ENCODE data around the gene FOXD2. TPM values are rescaled to one million over a fixed set of nuclear protein-coding genes. Genes with fewer than 3 reads are reported as not detected.

FOXD2 gene
- total and polyA plus RNA-seq, 12 donors: 0.31 to 3.3 (median 0.81) TPM

DNA sequence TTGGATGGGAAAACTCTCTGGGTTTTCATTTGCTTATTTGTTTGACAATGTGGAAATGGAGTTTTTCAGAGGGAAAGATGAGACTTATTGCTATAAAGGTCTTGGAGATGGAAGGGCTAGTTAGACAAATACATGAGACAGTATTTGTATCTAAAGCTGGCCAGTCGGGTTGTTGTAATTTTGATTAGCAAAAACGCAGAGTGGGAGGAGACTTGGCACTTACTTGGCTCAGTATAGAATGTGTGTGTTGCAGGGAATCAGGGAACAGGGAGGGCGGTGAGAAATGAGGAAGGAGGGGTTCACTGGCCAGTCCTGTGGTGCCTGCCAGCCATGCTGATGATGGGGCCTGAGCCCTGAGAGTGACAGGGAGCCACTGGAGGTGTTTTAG lies 27.8 kb upstream of the FOXD2 start:
- no peaks in the 10 kb centered on the region for H3K4me1 ChIP-seq (replicated peaks in 1 of 2)
- no peak overlapping the region for H3K27ac ChIP-seq
- TF ChIP-seq CTCF (IDR thresholded peaks at IDR 0.05): no peak
- intact Hi-C loops (cut with DNase I): no loop called here
- no peaks in the 10 kb centered on the region for H3K36me3 ChIP-seq (replicated peaks in 1 of 2)
- WGBS, 4 donors: 66 to 75% (median 68%) methylated on average over 3 of the region's 3 CpGs
- H3K9me3 ChIP-seq (replicated peaks in 1 of 3): no peaks in the 10 kb centered on the region
- no peaks in the 10 kb centered on the region for H3K27me3 ChIP-seq
- no peak for DNase-seq
- no peak overlapping the region for H3K4me3 ChIP-seq

DNA sequence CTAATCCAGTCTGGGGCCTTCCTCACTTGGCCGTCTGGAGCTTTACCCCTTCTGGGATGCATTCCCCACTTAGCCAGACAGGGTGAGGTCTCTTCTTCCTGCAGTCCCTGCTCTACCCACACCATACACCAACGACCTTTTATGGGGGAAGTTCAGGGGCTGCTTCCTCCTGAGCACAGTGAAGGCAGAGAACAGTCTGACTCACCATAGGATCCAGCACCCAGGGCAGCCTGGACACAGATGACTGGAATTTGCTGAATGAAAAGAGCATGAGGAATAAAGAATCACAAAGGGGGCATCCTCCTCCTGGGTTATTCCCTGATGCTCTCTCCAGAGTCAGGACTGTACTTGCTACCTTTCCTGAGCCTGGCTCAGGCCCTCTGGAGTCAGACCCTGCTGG lies 26.4 kb upstream of the FOXD2 start:
- no peaks in the 10 kb centered on the region for H3K9me3 ChIP-seq (replicated peaks in 1 of 3)
- H3K36me3 ChIP-seq (replicated peaks in 1 of 2): no peaks in the 10 kb centered on the region
- intact Hi-C loops (cut with DNase I): no loop called here
- H3K27me3 ChIP-seq: no peaks in the 10 kb centered on the region
- DNase-seq: no peak
- no peak overlapping the region for H3K27ac ChIP-seq
- H3K4me3 ChIP-seq: no peak overlapping the region
- H3K4me1 ChIP-seq (replicated peaks in 1 of 2): no peaks in the 10 kb centered on the region
- TF ChIP-seq POLR2A (IDR thresholded peaks at IDR 0.05): no peak
- TF ChIP-seq CTCF (IDR thresholded peaks at IDR 0.05): no peak
- WGBS, 4 donors: 25 to 49% (median 41%) methylated on average over 2 of the region's 2 CpGs

DNA sequence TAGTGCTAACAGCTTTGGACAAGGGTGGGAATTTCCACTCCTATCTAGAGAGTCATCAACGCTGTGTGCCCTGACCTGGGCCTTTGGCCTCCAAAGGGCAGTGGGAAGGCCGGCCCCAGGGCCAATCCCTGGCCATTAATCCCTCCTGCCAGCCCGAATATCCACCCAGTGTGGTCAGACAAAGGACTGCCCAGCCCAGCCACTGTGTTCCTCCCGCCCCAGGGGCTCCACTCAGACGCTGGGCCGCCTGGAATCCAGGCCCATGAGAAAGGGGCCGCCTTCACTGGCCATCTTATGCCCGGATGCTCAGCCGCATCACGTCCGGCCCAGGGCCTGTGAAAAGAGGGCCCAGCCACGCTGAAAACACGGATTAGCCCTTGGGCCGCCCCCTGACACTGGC lies 25.4 kb upstream of the FOXD2 start:
- intact Hi-C loops (cut with DNase I): no loop called here
- TF ChIP-seq CTCF (IDR thresholded peaks at IDR 0.05): no peak
- no peak for TF ChIP-seq POLR2A (IDR thresholded peaks at IDR 0.05)
- no peaks in the 10 kb centered on the region for H3K9me3 ChIP-seq (replicated peaks in 1 of 3)
- H3K36me3 ChIP-seq (replicated peaks in 1 of 2): no peaks in the 10 kb centered on the region
- H3K27ac ChIP-seq: no peak overlapping the region
- peaks cover 10% of the 10 kb centered on the region for H3K27me3 ChIP-seq
- DNase-seq: no peak
- WGBS, 4 donors: 40 to 88% (median 87%) methylated on average over 1 to 14 of the region's 14 CpGs; no CpG with 5 or more reads in 1 of the 4 donors
- no peak overlapping the region for H3K4me3 ChIP-seq
- H3K4me1 ChIP-seq (replicated peaks in 1 of 2): no peaks in the 10 kb centered on the region

DNA sequence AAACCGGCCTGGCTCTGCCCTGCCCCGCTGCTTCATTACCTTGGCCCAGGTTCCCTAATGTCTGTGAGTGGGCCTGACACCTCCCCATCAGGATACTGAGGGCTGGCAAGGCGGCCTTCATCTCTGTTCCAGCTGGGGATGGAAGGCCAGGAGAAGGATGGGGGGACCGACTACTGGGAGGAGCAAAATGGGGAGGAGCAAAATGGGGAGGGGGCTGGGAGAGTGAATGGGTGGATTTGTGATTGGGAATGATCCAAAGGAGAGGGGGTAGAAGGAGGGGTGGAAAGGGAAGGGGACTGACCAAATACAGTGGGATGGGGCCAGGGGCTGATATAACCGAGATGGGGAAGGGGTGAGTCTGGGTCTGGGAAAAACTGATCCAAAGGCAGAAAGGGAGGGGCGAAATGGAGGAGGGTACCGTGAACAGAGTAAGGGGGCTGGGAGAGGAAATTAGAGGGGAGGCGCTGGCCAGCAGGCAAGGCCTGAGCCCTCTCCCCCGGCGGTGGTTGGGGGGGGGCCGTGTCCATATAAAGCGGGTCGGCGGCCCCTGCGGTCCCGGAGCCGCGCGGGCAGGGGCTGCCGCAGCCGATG lies 22.0 kb upstream of the FOXD2 start, which contains the start of gene FOXE3:
FOXE3 (plus strand) TSS at position 558 of the 591 bp plus-strand sequence; CDS start at position 589, 31 bp downstream.
- no peak within 1 kb of the TSS for H3K27ac ChIP-seq
- DNase-seq: no peak
- H3K9me3 ChIP-seq (replicated peaks in 1 of 3): no peaks in the 10 kb centered on the region
- no peaks in the 10 kb centered on the region for H3K36me3 ChIP-seq (replicated peaks in 1 of 2)
- TF ChIP-seq CTCF (IDR thresholded peaks at IDR 0.05): no peak
- no peak for TF ChIP-seq POLR2A (IDR thresholded peaks at IDR 0.05)
- 19 to 34% (median 31%) methylated on average over 12 to 21 of the region's 21 CpGs for WGBS, 4 donors
- H3K4me3 ChIP-seq: peak within 1 kb of the TSS in 1 of 4 donors; percentile 26
- H3K27me3 ChIP-seq: peaks cover 14% of the 10 kb centered on the region
- intact Hi-C loops (cut with DNase I): no loop called here
- H3K4me1 ChIP-seq (replicated peaks in 1 of 2): no peaks in the 10 kb centered on the region
